ES-I3 (cell line): ENCODE data around the gene NTN5.

Experiments used
- H3K36me3 ChIP-seq: 2 replicates; pipeline ENCODE4 v1.6.1; 2013; ENCODE audit warnings: mild to moderate bottlenecking, low read length, control low read depth, moderate library complexity; ENCODE audit not compliant: insufficient read depth
- H3K4me1 ChIP-seq: 2 replicates; pipeline ENCODE4 v1.6.1; 2013; ENCODE audit warnings: mild to moderate bottlenecking, control low read depth, low read length; ENCODE audit not compliant: insufficient read depth
- H3K9ac ChIP-seq: 2 replicates; pipeline ENCODE4 v1.6.1; 2013; ENCODE audit warnings: low read depth, mild to moderate bottlenecking, low read length, moderate library complexity
- H3K9me3 ChIP-seq: 2 replicates; pipeline ENCODE4 v1.6.1; 2013; ENCODE audit warnings: mild to moderate bottlenecking, low read length, moderate library complexity; ENCODE audit not compliant: control insufficient read depth, insufficient read depth

NTN5 gene

GRCh38 chr19:48617146-48617937 lies 55.5 kb downstream of the NTN5 start:
- Histone ChIP-seq H3K9ac (peak overlapping the region; percentile 87), H3K4me1 (peaks cover 23% of the 10 kb centered on the region), H3K9me3 (no peaks in the 10 kb centered on the region), H3K36me3 (peaks cover 16% of the 10 kb centered on the region)

DNA sequence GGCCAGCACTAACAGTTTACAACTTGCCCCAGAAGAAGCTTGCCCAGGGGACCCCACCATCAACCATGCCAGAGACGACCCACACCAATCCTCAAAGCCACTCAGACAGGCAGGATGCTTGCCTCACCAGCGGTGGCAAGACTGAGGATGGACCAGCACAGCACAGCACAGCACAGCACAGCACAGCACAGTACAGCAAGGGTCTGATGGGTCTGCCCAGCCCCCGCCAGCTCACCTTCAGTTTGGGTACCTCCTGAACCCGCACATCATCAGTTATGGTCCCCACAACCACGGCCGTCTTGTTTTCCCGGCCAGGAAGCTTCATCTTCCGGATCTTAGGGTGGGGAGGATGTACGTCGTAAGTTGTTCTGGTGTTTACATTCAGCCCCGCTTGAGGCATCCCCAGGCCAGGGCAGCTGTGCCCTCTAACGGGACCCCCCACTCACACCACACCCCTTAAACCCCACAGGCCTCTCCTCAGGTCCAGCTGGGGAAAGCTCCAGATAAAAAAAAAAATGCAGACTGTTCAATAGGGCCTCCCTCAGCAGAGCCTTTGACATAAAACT lies 56.2 kb downstream of the NTN5 start:
- H3K9ac ChIP-seq: no peak overlapping the region
- H3K36me3 ChIP-seq: peaks cover 16% of the 10 kb centered on the region
- H3K9me3 ChIP-seq: no peaks in the 10 kb centered on the region
- peaks cover 23% of the 10 kb centered on the region for H3K4me1 ChIP-seq

DNA sequence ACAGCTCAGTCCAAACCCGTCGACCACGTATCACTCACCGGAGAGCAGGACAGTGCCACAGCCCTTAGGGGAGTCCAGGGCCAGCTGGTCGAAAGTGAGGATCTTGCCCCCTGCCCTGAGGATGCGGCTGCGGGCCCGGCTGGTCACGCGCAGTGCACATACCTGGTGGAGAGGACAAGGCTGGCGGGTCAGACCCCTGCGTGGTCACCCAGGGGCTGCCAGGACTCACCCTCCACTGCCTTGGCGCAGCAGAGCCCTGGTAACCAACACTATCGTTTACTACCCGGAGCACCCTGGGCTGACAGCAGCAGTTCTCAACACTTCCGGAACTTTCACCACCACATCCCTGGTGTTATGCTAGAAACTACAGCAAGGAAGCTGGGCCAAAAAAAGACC lies 56.8 kb downstream of the NTN5 start:
- H3K36me3 ChIP-seq: peaks cover 16% of the 10 kb centered on the region
- H3K9ac ChIP-seq: no peak overlapping the region
- peaks cover 23% of the 10 kb centered on the region for H3K4me1 ChIP-seq
- no peaks in the 10 kb centered on the region for H3K9me3 ChIP-seq

DNA sequence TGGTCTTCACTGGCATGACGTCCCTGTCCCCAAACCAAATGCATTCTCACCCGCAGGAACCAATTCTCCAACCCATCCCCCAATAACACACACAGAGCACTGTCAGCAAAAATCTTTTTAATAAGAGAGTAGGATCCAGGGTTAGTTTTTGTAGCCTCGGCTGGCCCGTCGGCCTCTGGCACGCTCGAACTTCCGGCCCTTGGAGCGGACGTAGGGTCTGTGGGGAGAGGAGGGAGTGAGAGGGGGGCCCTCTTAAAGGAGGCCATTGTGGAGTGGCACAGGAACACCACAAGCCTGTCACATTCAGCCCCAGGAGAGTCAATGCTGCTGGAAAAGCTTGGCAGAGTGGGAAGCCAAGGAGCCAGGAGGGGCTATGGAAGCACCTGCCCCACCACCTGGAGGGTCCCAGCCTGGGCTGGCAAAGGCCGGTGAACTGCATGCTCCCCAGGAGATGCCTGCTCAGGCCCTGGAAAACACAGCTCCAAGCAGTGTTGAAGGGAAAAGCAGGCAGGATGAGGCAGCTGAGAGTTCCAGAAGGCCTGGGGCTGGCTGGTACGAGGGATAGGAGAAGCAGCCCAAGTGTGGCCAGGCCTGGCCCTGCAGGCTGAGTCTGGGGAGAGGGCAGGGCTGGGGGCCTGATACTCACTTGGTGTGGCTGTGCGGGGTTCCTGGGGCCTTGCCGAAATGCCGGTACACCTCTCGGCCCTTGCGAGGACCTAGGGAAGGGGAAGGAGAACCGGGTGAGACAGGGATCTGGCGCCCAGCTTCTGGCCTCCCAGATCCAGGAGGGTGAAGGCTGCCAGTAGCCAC lies 57.4 kb downstream of the NTN5 start:
- Histone ChIP-seq H3K9ac (peak overlapping the region; percentile 53; the same call in 1 of the 2 replicates), H3K9me3 (no peaks in the 10 kb centered on the region), H3K4me1 (peaks cover 23% of the 10 kb centered on the region), H3K36me3 (peaks cover 16% of the 10 kb centered on the region)

DNA sequence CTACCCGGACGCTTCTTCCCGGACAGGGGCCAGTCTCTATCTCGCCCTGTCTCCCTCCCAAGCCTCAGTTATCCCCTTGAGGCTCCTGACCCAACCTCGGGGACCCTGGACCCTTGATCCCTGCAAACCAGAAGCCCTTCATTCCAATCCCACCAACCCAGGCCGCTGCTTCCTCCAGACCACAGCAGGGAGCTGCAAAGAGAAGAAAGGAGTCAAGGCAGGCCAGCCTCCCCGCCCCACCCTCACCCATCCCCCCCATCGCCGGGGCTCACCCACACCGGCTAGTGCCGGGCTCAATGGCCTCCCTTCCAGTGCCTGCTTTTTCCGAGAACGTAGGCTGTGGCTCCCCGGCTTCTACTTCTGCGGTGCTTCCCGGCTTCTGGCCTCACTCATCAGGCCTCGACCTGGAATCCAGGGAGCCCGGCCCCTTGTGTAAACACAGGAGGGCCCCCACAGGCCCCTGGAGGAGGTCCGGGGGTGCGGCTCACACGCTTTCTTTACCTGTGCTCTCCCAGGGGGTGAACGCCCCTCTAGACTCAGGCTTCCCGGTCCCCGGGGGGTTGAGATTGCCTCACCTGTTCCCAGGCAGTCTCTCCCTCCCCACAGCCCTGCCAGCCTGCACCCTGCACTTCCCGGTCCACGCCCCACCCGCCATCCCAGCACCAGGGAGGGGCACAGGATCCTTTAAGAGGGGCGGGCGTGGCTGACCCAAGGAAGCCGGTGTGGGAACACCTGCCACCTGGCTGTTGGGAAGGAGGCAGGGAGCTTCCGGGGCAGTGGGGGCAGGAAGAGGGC lies 58.2 kb downstream of the NTN5 start, which contains the start of gene FAM83E:
FAM83E (minus strand) TSS at position 641 of the 795 bp plus-strand sequence. CDS start 1,704 bp downstream, outside the sequence.
- H3K36me3 ChIP-seq: peaks cover 16% of the 10 kb centered on the region
- H3K9ac ChIP-seq: peak within 1 kb of the TSS; percentile 53
- peaks cover 23% of the 10 kb centered on the region for H3K4me1 ChIP-seq
- no peaks in the 10 kb centered on the region for H3K9me3 ChIP-seq

DNA sequence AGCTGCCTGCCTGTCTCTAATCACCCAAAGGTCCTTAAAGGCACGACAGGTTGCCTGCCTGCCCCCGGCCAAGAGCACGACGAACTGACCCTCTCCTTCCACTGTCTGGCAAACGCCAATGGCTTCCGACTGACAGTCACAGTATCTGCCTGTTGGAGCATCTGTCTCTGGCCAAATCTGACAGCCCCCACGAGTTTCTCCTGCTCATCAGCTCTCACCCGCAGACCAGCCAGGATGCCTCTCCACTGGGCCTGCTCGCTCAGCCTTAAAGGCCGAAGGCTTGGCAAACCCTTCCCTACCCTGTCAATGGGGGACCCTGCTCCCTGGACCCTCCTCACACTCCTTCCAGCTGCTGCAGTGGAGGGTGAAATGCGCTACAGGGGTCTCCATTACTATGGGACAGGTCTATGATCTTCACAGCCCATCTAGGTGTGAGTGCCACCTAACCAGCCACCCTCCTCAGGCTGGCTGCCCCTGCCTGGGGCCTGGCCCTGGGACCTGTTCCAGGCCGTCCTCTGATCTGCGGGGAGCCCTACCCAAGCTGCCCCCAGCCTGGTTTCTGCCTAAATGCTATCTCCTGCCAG lies 58.9 kb downstream of the NTN5 start:
- H3K36me3 ChIP-seq: peaks cover 16% of the 10 kb centered on the region
- H3K9ac ChIP-seq: peak overlapping the region; percentile 53
- H3K9me3 ChIP-seq: no peaks in the 10 kb centered on the region
- H3K4me1 ChIP-seq: peaks cover 23% of the 10 kb centered on the region

DNA sequence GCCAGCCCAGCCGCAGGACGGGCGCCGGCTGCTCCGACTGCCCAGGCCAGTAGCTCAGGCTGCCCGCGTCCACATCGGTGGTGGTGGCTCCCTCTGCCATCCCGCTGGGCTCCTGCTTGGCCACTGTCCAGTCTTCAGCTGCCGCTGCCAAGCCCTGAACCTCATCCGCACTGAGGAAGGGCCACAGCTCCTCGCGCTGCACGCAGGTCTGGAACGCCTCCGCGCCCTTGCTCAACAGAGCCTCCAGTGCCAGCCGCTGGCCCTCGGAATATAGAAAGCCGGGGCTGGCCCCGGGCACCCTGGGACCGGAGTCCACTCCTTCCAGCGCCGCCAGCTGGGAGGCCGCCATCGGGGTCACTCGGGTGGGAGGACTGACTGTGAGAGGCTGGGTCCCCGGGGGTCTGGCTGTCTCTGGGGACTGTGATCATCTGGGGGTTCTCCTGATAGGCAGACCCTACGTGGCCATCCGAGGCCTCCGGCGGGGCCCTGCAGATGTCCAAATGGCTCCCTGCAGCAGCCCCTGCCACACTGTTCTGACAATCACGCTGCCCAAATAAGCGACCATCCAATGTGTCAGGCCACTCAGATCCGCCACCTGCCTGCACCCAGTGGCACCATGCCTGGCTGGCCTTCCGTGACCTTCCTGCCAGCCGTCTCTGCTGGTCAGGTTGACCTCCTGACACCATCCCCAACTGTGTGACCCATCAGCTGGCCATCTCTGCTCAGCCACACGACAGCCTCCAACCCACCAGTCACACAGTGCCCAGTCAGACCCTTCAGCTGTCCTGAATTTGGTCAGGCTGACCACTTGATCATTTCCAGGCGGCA lies 59.6 kb downstream of the NTN5 start:
- H3K9ac ChIP-seq: no peak overlapping the region; the same call in 1 of the 2 replicates
- no peaks in the 10 kb centered on the region for H3K9me3 ChIP-seq
- peaks cover 23% of the 10 kb centered on the region for H3K4me1 ChIP-seq
- peaks cover 16% of the 10 kb centered on the region for H3K36me3 ChIP-seq

DNA sequence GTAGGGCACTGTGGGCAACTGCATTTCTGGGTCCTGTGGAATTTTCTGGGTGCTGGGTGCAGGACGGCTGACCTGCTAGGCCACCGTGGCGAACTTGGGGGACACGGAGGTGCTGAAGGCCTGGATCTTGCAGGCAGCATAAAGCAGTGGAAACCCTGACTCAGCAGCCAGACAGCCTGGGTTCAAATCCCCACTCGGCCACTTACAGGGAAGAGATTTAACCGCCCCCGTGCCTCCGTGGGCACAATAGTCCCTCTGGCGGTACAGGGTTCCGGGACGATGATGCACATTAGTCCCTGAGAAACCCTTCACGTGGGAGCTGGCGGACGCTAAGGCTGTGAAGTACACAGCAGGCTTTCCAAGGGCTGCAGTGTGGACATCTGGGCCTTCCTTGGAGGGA lies 60.9 kb downstream of the NTN5 start:
- Histone ChIP-seq H3K36me3 (peaks cover 5% of the 10 kb centered on the region), H3K4me1 (peaks cover 15% of the 10 kb centered on the region), H3K9me3 (no peaks in the 10 kb centered on the region), H3K9ac (no peak overlapping the region)
